22Rv1 (cell line): ENCODE measurements around the gene SAPCD2.

Experiments used
- CTCF ChIP-seq: fragments of 450-650 bp; IDR thresholded peaks from 2 replicates; pipeline ENCODE4 v1.5.1; 2017; ENCODE audit warnings: mild to moderate bottlenecking
- ZFX ChIP-seq: fragments of 450-650 bp; IDR thresholded peaks from 2 replicates; pipeline ENCODE4 v1.6.1; 2017; ENCODE audit warnings: antibody characterized with exemption, borderline replicate concordance

GRCh38 chr9:137115394-137116026 is 45.2 kb upstream of the SAPCD2 start:
- TF ChIP-seq CTCF (no peak), ZFX (no peak)
